GM12873 (cell line): ENCODE measurements around the gene EHD1.

Experiments used
- TF ChIP-seq, protein P1 (sequence below): IDR thresholded peaks from 2 replicates; pipeline ENCODE4 v1.5.1; 2012; ENCODE audit warnings: low read depth, mild to moderate bottlenecking, moderate library complexity, low read length, control low read depth; ENCODE audit not compliant: insufficient read depth; ENCODE audit errors: missing control alignments

Gene EHD1

GRCh38 chr11:64906314-64906635, 27.9 kb upstream of the EHD1 start:
- TF ChIP-seq, protein P1, sequence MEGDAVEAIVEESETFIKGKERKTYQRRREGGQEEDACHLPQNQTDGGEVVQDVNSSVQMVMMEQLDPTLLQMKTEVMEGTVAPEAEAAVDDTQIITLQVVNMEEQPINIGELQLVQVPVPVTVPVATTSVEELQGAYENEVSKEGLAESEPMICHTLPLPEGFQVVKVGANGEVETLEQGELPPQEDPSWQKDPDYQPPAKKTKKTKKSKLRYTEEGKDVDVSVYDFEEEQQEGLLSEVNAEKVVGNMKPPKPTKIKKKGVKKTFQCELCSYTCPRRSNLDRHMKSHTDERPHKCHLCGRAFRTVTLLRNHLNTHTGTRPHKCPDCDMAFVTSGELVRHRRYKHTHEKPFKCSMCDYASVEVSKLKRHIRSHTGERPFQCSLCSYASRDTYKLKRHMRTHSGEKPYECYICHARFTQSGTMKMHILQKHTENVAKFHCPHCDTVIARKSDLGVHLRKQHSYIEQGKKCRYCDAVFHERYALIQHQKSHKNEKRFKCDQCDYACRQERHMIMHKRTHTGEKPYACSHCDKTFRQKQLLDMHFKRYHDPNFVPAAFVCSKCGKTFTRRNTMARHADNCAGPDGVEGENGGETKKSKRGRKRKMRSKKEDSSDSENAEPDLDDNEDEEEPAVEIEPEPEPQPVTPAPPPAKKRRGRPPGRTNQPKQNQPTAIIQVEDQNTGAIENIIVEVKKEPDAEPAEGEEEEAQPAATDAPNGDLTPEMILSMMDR = no peak

DNA sequence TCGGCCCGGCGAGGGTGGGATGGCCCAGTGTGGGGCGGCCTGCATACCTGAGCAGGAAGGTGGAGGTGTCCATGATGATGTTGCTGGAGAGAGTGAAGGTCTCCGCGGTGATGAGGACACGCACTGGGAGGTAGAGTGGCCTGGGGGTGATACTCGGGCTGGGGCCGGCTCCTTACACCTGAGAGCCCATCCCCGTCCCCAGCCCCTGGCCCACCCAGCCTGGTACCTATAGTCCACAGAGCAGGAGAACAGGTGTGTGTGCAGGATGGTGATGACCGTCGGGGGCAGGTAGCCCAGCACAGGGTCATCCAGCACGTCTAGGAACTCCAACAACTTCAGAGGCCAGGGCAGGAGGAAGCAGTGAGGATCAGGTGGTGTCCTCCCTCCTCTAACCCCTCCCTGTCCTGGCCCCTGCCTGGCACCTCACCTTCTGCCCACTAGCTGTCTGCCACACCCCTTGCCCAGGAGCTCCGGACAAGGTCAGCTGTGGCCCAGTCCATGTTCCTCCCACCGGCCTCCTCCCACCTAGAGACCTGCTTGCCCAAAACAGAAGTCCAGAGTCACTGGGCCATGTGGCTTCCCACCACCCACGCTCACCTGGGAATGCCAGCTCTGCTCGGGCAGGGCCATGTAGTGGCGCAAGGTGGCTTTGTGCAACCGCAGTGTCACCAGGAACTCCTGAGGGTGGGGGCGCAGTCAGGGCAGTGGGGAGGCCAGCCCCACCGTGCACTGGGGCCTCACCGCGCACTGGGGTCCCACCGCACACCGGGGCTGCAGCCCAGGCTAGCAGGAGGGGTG, 27.3 kb upstream of the EHD1 start:
- TF ChIP-seq, protein P1 = no peak

DNA sequence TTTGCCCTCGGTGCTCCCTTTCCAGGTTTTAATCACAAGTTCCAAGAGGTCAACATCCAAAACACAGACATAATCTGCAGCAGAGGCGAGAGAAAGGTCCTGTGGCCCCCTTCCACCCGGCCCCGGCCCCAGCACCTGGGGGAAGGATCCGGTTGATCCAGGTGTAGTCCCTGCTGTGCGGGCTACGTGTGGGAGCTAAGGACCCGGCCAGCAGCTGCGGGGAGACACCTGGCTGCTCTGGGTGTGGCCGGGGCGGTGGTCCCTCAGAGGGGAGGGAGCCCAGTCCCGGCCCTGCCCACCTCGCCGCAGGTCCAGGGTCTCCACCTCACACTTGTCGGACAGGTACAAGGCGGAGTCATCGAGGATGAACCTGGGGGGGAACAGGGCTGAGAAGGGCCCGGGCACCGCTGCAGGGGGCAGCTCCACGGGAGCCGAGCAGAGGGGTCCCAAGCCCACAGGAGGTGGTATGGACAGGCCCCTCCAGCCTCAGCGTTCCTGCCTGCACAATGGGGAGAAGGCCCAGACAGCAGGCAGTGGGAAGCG, 24.9 kb upstream of the EHD1 start:
- TF ChIP-seq, protein P1 = no peak

GRCh38 chr11:64902102-64902900, 23.9 kb upstream of the EHD1 start:
- TF ChIP-seq, protein P1 = no peak

DNA sequence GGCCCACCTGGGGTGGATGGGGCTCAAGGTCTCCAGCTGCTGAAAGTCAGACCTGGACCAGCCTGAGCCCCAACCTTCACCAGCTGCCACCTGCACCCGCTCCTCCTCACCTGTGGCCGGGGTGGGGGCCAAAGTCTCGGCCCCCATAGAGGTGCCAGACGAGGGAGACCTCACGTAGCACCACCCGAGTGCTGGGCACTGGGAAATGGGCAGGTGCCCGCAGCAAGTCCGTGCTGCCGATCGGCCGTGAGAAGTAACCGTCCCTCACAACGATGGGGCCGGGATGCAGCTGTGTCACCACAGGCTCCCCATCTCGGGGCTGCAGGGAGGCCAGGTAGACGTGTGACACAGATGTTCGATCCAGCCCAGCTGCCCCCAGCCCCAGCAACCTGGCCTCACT, 22.4 kb upstream of the EHD1 start:
- TF ChIP-seq, protein P1 = no peak

DNA sequence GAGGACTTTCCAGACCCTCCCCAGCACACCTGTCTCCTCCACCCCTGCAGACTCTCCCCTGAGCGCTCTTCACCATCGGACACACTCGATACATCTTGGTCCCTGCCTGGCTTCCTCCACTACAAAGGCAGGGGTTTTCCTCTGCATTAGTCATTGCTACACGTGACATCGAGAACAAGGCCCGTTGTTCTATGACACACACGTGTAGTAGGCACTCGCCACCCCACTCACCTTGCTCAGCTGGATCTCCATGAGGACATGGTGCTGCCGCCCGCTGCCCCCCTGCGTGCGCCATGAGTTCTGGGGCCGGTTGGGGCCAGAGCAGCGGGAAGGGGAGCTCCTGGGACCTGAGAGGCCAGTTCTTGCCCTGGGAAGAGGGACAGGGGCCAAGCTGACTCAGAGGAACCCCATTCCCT, 21.9 kb upstream of the EHD1 start:
- TF ChIP-seq, protein P1 = no peak

GRCh38 chr11:64898541-64898940, 20.1 kb upstream of the EHD1 start:
- TF ChIP-seq, protein P1 = no peak
